Activated CD8-positive, alpha-beta memory T cell treated with anti-CD3 and anti-CD28 coated beads, Interleukin-2, amount 50 U/mL, for 1 hour (primary cell): ENCODE data around the gene ZNF772.

Experiments
- DNase-seq: peaks from one replicate; pipeline ENCODE4 v3.0.0-alpha.2; 2020; ENCODE audit errors: extremely low read depth

ZNF772 gene

GRCh38 chr19:57435062-57435978, 42.0 kb downstream of the ZNF772 start, which contains the start of gene ZNF749:
TSS of gene ZNF749 (plus strand) at chr19:57435325. CDS start at chr19:57435579, 254 bp downstream.
- DNase-seq: peak; percentile 96

GRCh38 chr19:57434386-57435061, 42.8 kb downstream of the ZNF772 start:
- DNase-seq: no peak

GRCh38 chr19:57421037-57421436, 56.3 kb downstream of the ZNF772 start:
- DNase-seq: no peak

GRCh38 chr19:57419439-57419838, 57.9 kb downstream of the ZNF772 start:
- no peak for DNase-seq
